GM12891 (cell line): ENCODE measurements around the gene ZNF407.

Experiments
- DNase-seq: peaks from one replicate; pipeline ENCODE4 v3.0.0; 2011; ENCODE audit warnings: low spot score; ENCODE audit not compliant: insufficient read length
- FAIRE-seq: peaks from 2 replicates; lab custom pipeline; 2011; peaks lifted over from hg19 to GRCh38; lab: Jason Lieb, UNC
- PAX5 ChIP-seq: IDR thresholded peaks from 2 replicates; pipeline ENCODE4 v1.6.1; 2011; ENCODE audit warnings: low read length, moderate library complexity, mild to moderate bottlenecking; ENCODE audit not compliant: insufficient read depth, severe bottlenecking
- POLR2A ChIP-seq: IDR thresholded peaks from 2 replicates; pipeline ENCODE4 v1.6.1; 2011; ENCODE audit warnings: low read depth, low read length, control low read depth
- POLR2AphosphoS5 ChIP-seq: IDR thresholded peaks from 2 replicates; pipeline ENCODE4 v1.6.1; 2011; ENCODE audit warnings: low read depth, low read length, control low read depth
- POU2F2 ChIP-seq: IDR thresholded peaks from 2 replicates; pipeline ENCODE4 v1.6.1; 2011; ENCODE audit warnings: low read depth, mild to moderate bottlenecking, control low read depth, low read length, moderate library complexity
- SPI1 ChIP-seq: IDR thresholded peaks from 2 replicates; pipeline ENCODE4 v1.6.1; 2011; ENCODE audit warnings: low read depth, low read length, control low read depth
- TAF1 ChIP-seq: IDR thresholded peaks from 2 replicates; pipeline ENCODE4 v1.6.1; 2011; ENCODE audit warnings: low read depth, low read length, control low read depth

Gene ZNF407

GRCh38 chr18:75024871-75025270 is 427.2 kb downstream of the ZNF407 start:
- DNase-seq (no peak), FAIRE-seq (peak; percentile 59)
- TF ChIP-seq PAX5: no peak
- TF ChIP-seq SPI1: no peak
- TF ChIP-seq POU2F2: no peak
- TF ChIP-seq POLR2A: no peak

- FAIRE-seq (no peak), DNase-seq (no peak)
- TF ChIP-seq SPI1 (no peak), POU2F2 (no peak), POLR2AphosphoS5 (no peak), PAX5 (no peak), TAF1 (no peak), POLR2A (no peak)
Measured at GRCh38 chr18:75025573-75025972, 427.9 kb downstream of the ZNF407 start.

GRCh38 chr18:75029481-75029880 is 431.8 kb downstream of the ZNF407 start:
- no peak for DNase-seq
- TF ChIP-seq POLR2A (no peak), SPI1 (no peak), POLR2AphosphoS5 (no peak), PAX5 (no peak), TAF1 (no peak), POU2F2 (no peak)
- peak; percentile 35 for FAIRE-seq

GRCh38 chr18:75031717-75032317 is 434.1 kb downstream of the ZNF407 start:
- DNase-seq: no peak
- FAIRE-seq: no peak

GRCh38 chr18:75033516-75033915 is 435.8 kb downstream of the ZNF407 start:
- no peak for DNase-seq
- TF ChIP-seq PAX5: no peak
- no peak for FAIRE-seq

More at GRCh38 chr18:75031717-75032317, 434.1 kb downstream of the ZNF407 start:
- TF ChIP-seq PAX5 (no peak), POLR2AphosphoS5 (no peak), POLR2A (no peak), POU2F2 (no peak), TAF1 (no peak), SPI1 (no peak)

GRCh38 chr18:75034937-75035336 is 437.3 kb downstream of the ZNF407 start:
- TF ChIP-seq SPI1 (no peak), PAX5 (no peak)
- no peak for DNase-seq
- no peak for FAIRE-seq

GRCh38 chr18:75035928-75036327 is 438.3 kb downstream of the ZNF407 start:
- FAIRE-seq (no peak), DNase-seq (no peak)

GRCh38 chr18:75036917-75037688 is 439.4 kb downstream of the ZNF407 start:
- no peak for FAIRE-seq
- TF ChIP-seq TAF1 (no peak), POU2F2 (no peak), PAX5 (no peak), SPI1 (no peak), POLR2A (no peak), POLR2AphosphoS5 (no peak)

More at GRCh38 chr18:75035928-75036327, 438.3 kb downstream of the ZNF407 start:
- TF ChIP-seq TAF1 (no peak), PAX5 (no peak), SPI1 (no peak), POU2F2 (no peak), POLR2AphosphoS5 (no peak), POLR2A (no peak)

GRCh38 chr18:75037689-75037955 is 440.0 kb downstream of the ZNF407 start:
- no peak for FAIRE-seq
- TF ChIP-seq POLR2A (no peak), SPI1 (no peak), POLR2AphosphoS5 (no peak), PAX5 (no peak), TAF1 (no peak), POU2F2 (no peak)
- no peak for DNase-seq

More at GRCh38 chr18:75036917-75037688, 439.4 kb downstream of the ZNF407 start:
- no peak for DNase-seq

- no peak for TF ChIP-seq POLR2AphosphoS5
- FAIRE-seq (no peak), DNase-seq (no peak)
Measured at GRCh38 chr18:75041586-75041985, 443.9 kb downstream of the ZNF407 start.
